TTC549 (cell line): ENCODE measurements around the gene GPR17.

Experiments
- FAIRE-seq: peaks from 2 replicates; lab custom pipeline; 2012; peaks lifted over from hg19 to GRCh38; lab: Jason Lieb, UNC

The GPR17 gene

GRCh38 chr2:127641846-127642507 lies 4.0 kb upstream of the GPR17 start:
- FAIRE-seq = no peak

GRCh38 chr2:127642706-127643438 lies 3.1 kb upstream of the GPR17 start:
- no peak for FAIRE-seq

GRCh38 chr2:127643439-127644065 lies 2.4 kb upstream of the GPR17 start:
- FAIRE-seq = no peak

GRCh38 chr2:127644066-127645025 lies 1.6 kb upstream of the GPR17 start:
- FAIRE-seq = no peak

DNA sequence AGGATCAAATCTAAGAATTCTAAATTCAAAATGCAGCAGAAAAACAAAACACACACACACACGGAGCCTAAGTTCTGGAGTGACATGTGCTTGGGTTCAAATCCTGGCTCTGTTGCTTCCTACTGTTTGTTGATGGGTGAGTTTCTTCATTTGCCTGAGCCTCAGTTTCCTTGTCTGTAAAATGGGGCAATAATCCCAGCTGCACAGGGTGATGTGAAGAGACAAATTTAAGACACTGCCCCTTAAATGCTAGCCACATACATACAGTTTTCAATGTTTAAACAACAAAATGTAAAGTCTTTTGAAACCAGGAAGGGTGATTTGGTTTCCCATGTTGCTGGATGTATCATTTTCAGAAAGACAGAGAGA lies 943 bp upstream of the GPR17 start:
- FAIRE-seq = no peak

GRCh38 chr2:127646487-127647241 lies 711 bp downstream of the GPR17 start:
- no peak for FAIRE-seq

- FAIRE-seq = no peak
Observed at GRCh38 chr2:127647242-127648190, 1.6 kb downstream of the GPR17 start.

- no peak for FAIRE-seq
Observed at GRCh38 chr2:127648321-127648720, 2.4 kb downstream of the GPR17 start.

DNA sequence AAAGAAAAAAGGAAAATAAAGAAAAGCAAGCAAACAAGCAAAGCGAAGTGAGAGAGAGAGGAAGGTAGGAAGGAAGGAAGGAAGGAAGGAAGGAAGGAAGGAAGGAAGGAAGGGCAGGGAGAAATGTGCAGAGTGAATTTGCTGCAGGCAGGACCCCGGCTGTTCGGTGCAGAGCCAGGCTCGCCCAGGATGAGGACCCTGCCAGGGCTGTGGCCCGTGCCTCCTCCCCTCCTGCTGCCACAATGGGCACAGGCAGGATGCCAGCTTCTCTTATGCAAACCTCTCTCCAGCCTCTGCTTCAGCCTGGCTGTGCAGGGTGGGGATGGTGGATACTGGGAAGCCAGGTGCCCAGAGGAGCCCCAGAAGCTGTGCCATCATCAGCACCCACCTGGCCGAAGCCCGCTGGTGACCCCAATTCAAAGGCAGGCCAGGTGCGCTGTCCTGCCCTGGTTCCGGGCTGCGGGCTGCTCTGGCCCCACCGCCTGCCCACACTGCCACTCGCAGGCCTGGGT lies 3.2 kb downstream of the GPR17 start:
- no peak for FAIRE-seq

DNA sequence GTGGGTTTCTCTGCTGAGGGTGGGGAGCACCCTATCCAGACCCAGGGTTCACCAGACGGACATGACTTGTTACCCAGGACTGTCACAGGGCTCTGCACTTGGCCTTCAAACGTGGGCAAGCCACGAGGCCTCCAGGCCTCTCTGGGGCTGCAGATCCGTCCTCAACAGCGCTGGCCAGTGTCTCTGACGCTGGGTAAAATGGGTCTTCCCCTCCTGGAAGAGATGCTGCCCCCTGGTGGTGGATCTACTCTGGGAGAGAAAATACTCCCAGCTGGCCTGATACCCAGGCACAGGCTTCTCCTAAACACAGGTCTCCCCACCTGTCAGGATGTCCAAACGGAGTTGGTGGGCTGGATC lies 3.7 kb downstream of the GPR17 start:
- peak; percentile 51 for FAIRE-seq

GRCh38 chr2:127650041-127650784 lies 4.3 kb downstream of the GPR17 start:
- no peak for FAIRE-seq

- FAIRE-seq = no peak
Observed at GRCh38 chr2:127650785-127651380, 4.9 kb downstream of the GPR17 start.

DNA sequence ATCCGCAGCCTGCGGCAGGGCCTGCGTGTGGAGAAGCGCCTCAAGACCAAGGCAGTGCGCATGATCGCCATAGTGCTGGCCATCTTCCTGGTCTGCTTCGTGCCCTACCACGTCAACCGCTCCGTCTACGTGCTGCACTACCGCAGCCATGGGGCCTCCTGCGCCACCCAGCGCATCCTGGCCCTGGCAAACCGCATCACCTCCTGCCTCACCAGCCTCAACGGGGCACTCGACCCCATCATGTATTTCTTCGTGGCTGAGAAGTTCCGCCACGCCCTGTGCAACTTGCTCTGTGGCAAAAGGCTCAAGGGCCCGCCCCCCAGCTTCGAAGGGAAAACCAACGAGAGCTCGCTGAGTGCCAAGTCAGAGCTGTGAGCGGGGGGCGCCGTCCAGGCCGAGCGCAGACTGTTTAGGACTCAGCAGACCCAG lies 5.4 kb downstream of the GPR17 start:
- FAIRE-seq = no peak

DNA sequence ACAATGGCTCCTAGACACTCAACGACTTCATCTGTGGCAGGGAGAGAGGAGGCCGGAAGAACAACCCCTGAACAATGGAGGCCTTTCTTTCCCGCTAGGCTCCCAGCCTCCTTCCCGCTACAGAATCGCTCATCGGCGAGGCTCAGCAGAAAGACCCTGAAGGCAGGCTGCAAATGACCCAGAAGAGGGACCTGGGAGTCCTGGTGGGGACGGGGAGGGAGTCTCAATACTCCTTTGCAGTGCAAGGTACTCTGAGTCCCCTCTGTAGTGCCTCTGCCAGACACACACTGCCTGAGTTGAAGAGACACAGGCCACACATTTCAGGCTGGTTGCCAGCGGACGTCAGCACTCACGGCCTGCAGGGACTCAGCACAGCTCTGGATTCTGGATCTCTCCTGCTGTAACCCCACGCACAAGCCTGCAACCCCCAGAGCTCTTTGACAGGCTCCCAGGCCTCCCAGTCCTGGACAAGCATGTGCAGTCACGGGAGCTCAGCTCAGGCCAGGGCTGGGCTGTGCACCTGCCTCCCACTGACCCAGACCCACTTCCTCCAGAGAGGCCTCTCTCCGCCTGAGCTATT lies 6.1 kb downstream of the GPR17 start:
- FAIRE-seq = no peak

DNA sequence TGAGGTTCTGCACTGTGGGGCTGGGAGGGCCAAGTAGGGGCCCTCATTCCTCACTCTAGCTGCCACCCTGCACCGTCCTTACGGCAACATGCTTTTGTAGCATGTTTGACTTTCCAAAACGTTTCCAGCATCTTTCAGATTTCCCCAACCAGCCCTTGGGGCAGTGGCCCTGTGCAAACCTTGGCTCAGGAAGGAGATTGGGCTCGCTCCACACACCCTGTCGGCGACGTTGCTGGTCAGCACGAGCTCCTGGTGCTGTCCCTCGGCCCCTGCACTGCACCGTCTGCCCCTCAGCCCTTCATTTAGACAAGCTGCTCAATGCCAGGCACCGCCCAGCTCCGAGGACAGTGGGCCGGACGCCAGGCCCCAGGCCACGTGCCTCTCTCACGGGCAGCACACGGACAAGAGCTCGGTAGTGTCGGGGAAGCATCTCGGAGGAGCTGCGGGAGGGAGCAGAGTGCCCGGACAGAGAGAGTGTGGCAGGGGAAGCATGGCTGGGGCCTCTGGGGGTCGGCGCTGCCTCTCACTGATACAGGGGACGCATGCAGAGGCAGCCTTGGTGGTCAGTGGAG lies 6.9 kb downstream of the GPR17 start:
- FAIRE-seq = no peak

DNA sequence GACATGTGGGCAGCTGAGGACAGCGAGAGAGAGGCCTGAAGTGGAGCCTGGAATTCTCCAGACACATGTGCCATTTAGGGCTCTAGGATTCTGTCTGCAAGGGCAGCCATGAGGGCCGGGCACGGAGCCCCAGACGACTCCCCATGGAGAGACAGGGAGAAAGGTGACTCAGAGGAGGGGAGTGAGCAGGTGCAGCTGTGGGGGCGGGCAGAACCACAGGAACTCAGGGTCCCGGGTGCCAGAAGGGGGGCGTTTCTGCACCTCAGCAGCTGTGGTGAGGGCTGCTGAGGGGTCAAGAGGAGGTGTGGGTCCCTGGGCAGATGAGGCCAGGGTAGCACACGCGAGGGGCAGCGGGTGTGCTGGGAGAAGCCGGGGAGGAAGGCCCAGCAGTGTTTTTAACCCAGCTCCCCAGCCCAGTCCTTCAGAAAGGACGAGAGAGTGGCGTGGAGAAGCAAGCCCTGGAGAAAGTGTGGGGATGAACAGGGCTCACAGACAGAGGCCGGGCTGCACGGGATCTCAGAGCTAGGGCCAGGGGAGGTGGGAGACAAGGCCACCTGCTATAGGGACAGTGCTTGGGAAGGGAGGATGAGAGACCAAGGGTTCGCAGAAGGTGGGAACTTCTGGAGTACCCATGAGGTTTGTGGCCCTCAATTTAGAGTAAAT lies 7.6 kb downstream of the GPR17 start:
- FAIRE-seq = no peak

DNA sequence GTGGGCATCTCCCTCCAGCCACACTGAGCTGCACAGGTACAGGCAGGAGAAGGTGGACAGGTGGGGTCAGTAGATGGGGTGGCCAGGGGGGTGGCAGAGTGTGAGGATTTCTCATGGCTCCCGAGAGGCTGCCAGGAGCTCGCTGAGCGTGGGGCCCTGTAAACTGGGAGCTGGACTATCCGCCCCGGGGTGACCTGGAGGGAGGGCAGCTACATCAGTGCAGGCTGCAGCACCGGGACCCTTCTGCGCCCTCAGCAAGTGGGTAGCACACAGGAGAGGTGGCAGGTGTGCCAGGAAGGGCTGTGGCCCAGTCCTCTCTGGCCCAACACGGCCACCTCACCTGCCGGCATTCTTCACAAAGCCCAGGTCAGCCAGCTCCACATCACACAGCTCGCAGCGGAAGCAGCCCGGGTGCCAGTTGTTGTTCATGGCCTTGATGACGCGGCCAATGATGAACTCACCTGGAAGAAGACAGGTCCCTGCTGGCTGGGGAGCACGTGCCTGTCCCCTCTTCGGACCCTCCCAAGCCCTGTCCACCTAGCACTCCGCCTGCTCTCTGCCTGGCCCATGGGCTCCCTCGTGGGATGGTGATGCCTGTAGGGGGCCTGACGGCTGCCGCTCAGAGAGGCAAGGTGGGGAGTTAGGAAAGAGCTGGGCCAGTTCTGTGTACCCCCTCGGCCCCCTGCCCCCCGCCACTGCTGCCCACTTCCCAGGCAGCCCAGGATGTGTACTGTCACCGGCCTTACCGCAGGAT lies 8.3 kb downstream of the GPR17 start:
- FAIRE-seq = no peak
